ENCODE results near the gene EMX1.

DNA sequence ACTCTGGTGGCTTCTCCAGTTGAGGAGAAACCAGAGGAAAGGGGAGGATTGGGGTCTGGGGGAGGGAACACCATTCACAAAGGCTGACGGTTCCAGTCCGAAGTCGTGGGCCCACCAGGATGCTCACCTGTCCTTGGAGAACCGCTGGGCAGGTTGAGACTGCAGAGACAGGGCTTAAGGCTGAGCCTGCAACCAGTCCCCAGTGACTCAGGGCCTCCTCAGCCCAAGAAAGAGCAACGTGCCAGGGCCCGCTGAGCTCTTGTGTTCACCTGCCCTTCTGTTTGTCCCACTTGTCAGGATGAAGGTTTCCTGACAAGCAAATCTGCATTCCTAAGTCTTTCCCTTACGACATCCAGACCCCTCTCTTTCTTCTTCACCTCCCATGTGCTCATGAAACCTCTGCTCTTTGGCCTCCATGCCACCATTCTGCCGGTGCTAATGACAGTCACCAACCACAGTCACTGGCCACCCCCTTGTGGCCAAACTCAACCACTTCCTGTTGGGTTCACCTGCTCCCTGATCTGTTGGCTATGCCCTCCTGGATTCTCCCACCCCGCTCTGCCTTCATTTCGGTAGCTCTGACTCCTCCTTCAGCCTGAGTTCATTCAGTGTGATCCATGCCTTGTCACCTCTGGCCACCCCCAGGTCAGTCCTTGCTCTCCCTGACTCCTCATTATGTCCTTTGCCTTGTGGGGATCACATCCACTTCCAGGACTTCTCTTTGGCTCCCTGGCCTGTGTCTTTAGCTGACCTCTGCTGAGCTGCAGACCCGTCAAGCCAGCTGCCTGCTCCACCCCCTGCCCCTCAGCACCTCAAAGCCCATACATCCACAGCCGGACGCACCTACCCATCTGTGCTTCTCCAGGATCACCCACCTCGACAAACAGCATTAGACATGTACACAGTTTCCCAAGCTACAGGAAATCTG lies 17.6 kb downstream of the EMX1 start:
- TF ChIP-seq POLR2A (IDR thresholded peaks at IDR 0.05; ENCODE audit: low read length) (no peak), GATA1 (IDR thresholded peaks at IDR 0.05; ENCODE audit: low read depth, low read length) (no peak)

Data from erythroblast (primary cell).